Fibroblast of lung (primary cell): ENCODE data around the gene ZNF75A.

Source experiments
- CTCF ChIP-seq, 2 donors: IDR thresholded peaks in 1 of 2; conservative IDR thresholded peaks in 1 of 2; 1 replicate in 1 of 2; 2 replicates in 1 of 2; pipeline ENCODE4 v1.5.1; 2011 to 2012; ENCODE audit warnings: low read length in 2 of 2, control low read depth in 1 of 2, inconsistent platforms in 1 of 2, low read depth in 1 of 2, mild to moderate bottlenecking in 1 of 2
- EZH2 ChIP-seq: IDR thresholded peaks from 2 replicates; pipeline ENCODE4 v1.5.1; 2012; ENCODE audit warnings: low read length, control low read depth, mild to moderate bottlenecking; ENCODE audit errors: missing control alignments

GRCh38 chr16:3289998-3290673, 15.2 kb upstream of the ZNF75A start:
- TF ChIP-seq CTCF (conservative IDR thresholded peaks at IDR 0.05 in 1 of 2, IDR thresholded peaks at IDR 0.05 in 1 of 2; ENCODE audit: low read depth in 1 of 2, low read length in 2 of 2), result no peak
- TF ChIP-seq EZH2, result no peak
